GM19240 (cell line): ENCODE measurements around the gene DDX41.
A peak's percentile ranks its signal among the peaks of the same experiment; 100 is the strongest.

Experiments used
- DNase-seq: peaks from one replicate; pipeline ENCODE4 v3.0.0; 2011; ENCODE audit warnings: low spot score; ENCODE audit not compliant: insufficient read length

The DDX41 gene

DNA sequence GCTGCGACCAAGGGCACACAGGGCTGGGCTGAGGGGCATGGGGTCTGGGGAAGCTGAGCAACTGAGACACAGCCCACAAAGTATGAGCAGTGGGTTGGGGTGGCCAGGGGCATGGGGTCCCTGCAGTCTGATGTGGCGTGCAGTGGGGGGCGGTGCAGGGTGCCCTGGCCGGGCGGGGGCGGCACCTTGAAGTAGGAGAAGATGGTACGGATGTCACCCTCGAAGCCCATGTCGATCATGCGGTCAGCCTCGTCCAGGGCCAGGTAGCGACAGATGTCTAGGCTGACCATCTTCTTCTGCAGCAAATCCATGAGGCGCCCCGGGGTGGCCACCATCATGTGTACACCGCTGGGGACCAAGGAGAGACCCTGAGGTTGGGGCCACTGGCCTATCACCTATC is 3.3 kb downstream of the DDX41 start:
- no peak for DNase-seq

DNA sequence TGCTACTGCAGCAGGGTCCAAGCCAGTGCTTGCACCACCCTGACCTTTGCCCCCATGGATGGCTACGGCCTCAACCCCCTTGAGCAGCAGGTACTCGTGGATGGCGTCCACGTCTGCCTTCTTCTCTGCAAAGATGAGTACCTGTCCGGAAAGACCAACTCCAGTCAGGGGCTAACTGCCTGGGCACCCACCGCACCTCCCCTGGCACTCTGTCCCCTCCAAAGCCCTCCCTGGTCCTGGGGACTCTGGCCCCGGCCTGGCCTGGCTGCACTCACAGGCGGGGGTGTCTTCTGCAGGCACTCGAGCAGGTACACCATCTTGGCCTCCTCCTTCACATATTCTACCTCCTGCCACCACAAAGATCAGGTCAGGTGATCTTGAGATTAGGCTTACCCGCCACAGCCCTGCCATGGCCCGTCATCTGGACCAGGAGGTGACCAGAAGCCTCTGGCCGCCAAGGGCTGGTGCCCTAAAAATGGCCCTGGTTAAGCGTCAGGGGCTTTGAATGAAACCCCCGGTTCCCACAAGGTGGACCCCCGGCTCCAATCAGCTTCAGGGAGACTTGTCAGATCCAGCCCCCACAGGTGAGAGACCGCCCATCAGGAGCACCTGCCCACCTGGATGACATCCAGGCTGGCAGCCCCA is 3.9 kb downstream of the DDX41 start:
- no peak for DNase-seq

DNA sequence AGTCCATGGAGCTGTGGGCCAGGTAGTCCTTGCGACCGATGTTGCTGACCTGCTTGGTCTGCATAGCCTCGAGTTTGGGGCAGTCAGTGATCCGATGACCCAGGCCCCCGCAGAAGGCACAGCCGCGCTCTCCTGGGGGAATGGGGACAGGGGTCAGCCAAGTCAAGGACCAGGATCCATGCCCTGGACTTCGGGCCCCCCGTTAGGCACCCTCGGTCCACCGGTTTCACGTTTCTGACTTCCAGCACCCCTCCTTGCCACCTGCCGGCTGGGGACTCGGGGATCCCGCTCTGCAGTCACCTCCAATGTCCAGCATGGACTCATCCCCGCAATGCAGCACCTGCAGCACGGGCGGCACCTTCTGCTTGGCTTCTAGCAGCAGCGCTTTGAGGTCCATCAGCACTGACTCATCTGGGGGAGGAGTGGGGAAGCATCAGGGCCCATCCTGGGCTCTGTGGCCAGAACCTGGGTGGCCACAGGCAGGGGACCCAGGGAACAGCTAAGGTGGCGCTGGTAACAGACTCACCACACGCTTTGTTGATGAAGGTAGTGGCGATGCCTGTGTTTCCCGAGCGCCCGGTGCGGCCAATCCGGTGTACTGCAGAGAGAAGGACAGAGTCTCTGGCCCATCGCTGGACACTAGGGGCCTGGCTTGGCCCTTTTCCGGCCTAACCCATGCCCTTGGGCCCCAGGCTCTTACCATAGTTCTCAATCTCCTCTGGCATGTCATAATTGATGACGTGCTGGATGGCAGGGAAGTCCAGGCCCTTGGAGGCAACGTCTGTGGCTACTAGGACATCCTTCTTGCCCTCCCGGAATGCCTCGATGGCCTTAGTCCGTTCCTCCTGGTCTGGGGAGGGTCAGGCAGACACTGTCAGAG is 4.7 kb downstream of the DDX41 start:
- DNase-seq, result no peak

DNA sequence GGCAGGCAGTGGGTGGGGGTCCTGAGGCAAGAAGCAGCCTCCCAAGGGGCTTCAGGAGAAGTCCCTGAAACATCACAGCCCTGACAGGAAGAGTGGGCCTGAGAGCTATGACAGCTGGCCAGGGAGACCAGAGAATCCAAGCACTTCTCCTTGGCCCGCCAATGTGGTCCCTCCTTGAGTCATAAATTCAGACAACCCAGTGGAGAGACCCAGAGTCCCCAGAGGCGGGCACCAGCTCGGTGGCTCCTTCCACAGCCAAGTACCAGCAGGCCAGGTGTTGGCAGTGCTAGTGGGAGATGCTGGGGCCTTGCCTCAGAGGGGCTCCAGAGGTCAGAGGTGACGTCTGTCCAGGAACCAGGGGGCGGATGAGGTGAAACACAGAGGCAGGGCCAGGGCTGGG is 5.6 kb downstream of the DDX41 start:
- no peak for DNase-seq

DNA sequence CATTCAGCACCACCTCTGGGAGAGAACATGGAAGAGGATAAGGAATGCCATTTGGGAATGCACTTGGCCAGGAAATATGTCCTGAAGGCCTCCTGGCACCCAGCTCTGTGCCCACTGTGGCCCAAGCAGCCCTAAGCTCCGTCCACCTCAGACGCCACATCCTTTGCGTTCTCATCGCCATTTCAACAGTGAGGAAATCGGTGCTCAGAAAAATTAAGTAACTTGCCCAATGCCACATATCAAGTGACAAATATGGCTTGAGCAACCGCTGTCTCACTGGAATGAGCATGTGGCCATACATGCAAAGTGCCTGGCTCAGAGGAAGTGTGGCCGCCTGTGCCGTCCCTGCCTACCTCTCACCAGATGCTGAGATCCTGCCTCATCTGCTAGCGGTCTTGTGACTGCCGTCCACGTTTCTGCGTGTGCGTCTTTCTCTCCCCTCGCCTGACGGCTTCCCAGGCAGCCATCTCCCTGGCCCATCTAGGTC is 6.2 kb downstream of the DDX41 start:
- DNase-seq, result no peak

DNA sequence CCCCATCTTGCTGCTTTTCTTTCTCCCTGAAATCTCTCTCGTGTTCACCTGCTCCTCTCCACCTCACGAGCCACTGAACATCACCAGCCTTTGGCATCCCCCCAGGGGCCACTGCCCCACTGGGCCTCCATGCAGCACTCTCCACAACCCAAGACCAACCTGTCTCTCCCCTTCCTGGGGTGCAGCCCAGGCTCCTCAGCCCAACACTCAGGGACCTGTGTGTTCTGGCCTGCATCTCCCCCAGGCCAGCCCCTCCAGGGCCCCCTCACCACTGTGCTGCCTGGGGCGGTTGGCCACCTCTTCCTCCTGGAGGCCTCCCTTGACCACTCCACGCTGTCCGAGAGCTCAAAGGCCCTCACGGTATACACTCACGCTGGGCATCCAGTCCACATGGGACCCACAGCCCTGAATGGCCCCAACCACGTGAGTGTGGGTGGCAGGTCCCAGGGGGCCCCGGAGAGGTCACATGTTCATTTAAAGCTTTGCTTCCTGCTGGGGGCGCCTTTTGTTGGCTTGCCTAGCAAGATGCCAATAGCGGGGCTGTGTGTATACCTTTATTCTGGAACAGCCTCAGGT is 6.7 kb downstream of the DDX41 start:
- DNase-seq, result no peak

DNA sequence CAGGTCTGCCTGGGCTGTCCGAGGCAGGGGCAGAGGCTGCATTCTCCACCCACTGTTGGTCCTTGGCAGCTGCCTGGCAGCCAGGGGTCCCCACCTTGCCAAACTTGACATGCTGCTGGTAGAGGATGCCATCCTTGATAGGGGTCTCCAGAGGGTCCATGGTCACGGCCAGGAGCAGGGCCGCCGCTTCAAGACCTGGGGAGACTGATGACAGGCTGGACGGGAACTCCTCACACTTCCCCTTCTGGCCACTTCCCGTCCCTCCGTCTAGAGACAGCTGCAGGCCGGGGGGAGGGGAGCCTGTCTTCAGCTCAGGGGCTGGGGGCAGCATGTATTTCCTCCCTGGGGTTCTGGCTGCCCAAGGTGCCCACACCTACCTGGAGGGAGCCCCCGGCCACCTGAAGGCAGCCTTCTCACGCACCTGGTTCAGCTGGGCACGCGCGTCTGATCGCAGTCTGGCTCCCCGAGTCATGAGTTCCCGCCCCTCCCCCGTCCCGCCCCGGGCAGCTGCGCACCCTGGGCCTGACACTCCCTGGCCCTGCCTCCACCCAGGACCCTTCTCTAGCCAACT is 7.3 kb downstream of the DDX41 start, which contains the start of gene DOK3:
Gene DOK3 (minus strand): TSS at position 446 of the 571 bp plus-strand sequence. CDS start 286 bp downstream, at position 160.
- no peak for DNase-seq

DNA sequence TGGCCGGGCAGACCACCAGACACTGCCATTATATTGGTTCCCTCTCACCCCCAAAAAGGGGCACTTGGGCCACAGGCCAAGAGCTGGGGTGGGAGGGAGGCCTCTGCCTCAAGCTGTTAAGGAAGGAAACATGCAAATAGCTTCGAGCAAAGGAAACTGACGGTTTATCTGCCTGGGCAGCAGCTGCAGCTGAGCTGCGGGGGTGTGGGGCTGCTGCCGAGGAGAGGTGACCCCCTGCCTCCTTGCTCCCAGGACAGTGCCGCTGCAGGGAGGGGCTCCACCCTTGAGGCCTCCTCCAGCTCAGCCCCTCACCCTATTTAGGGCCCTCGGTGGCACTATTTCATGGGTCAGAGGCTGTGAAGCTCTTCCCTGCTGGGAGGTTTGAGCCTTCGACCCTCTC is 7.9 kb downstream of the DDX41 start:
- no peak for DNase-seq

DNA sequence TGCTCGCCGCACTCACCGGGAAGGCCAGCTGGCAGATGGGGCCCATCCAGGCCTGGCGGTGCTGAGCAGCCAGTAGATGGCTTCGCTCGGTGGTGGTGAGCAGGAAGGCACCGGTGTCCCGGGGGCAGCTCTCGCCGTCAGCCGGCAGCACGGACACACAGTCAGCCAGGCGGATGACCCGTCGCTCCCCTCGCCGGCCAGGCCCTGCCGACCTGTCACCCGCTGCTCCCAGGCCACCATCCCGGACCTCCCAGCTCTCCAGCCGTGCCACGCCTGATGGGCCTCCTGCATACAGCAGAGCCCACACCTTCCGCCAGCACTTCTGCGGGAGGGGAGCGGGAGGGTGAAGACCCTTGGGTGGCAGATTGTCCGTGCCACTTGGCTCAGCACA is 8.5 kb downstream of the DDX41 start:
- DNase-seq, result no peak

DNA sequence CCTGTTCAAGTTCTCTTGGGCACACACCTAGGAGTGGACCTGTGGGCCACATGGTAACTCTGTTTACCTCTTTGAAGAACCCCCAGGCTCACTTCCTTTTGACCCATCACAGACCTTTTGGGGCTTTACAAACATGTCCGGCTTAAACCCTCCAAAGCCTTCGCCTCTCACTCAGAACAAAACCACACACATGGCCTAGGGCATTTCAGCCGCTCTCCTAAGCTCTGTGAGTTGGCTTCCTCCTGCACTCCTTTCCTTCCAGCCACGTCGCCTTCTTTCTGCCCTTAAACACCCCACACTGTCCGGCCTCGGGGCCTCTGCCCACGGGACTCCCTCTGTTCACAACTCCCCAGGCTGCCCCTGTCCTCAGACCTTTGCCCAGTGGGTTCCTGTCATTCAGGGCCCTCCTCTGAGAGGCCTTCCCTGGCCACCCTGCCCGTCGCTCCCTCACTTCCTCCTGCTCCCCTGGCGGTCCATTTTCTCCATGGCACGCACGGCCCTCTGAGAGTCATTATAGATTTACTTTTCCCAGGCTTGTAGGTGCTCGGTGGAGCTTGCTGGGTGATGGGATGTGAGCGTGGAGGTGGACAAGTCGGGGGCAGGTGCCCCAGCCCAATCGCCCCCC is 9.1 kb downstream of the DDX41 start:
- DNase-seq, result no peak

DNA sequence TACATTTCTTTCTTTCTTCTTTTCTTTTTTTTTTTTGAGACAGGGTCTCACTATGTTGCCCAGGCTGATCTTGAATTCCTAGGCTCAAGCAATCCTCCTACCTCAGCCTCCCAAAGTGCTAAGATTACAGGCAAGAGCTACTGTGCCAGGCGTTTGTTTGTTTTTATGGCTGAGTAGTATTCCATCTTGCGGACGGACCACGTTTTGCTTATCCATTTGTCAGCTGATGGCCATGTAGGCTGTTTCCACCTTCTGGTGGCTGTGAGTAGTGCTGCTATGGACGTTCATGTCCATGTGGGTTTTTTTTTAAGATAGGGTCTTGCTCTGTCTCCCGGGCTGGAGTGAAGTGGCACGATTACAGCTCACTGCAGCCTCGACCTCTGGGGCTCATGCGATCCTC is 9.6 kb downstream of the DDX41 start:
- DNase-seq, result no peak

DNA sequence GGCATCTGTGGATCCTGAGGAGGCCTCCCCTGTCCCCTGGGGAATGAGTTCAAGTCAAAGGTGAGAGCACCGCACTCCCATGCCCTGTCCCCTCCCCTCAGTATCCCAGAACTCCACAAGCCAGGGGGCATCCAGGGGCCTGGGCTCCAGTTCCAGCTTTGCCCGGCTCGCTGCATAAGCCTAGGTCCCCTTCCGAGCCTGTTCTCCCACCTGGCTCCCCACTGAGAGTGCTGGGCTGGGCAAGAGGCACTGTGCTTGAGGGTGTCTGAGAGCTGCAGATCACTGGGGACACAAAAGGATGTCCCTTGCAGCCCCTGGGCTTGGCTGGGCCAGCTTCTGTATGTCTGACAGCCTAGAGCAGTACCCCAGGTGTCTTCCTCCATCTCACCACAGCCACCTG is 11.7 kb downstream of the DDX41 start:
- DNase-seq, result no peak

DNA sequence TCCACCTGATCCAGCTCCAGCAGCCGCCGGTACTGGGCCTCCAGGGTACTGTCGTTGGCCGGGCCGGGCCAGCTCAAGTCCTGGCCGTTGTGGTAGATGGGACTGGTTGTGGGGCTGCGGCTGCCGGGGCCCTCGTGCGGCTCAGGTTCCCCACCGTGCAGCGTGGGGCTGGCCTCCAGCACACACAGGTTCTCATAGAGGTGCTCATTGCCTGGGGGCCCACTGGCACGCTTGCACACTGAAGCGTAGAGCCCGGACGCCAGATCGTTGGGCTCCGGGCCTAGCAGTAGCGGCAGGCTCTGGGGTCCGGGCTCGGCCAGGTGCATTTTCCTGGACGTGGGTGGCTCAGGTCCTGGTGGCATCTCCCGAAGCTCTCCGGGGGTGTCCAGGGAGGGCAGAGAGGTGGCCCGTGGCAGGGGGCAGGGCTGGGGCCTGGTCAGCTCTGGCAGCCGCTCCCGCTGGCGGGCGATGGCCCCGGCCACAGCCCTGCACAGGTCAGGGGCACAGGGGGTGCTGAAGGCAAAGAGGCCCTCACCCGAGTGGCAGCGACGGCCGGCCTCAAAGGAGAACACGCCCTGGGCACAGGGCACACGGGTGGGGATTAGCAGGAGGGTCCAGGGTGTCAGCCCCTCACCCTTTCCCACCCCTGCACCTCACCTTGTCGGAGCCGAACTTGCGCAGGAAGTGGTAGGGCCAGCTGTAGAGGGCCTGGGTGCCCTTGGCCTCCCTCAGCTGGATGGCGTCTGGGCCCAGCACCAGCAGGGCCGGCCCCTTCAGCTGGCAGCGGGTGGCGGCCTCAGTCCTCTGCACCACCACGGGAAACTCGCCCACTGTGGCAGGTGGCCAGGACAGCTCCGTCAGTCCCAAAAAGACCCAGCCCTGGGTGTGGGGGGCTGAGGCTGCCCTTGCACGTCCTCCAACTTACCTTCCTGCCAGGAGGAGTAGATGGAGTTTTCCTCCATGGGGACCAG is 12.4 kb downstream of the DDX41 start:
- DNase-seq, result no peak

DNA sequence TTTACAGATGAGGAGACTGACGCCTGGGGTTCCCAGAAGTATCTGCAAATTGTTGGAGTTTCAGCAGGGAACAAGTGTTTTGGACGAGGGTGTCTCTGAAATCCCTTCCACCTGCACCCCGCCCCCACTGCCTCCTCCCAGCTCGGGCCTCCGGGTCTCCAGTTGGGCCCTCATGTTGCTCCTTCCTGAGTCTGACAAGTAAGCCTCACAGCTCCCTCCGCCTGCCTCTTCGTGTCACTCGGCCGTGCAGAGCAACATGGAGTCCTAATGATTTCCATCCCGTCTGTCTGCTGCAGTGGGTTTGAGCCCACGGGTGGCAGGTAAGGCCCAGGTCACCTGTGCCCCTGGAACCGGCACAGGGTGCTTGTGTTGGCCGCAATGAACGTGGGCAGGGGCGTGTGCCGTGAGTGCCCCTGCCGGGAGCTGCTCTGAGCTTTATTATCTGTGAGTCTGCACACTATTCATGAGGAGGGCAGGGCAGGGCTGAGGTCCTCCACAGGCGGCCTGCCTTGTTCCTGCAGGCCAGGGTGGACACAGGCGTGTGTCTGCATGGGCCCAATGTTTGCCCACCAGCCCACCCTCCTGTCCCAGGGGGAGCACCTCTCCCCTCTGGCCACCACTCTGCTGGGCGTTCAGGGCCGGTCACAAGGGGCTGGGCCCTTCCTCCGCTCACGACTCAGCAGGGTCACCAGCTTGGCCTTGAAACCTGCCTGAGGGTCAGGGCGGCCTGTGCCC is 13.2 kb downstream of the DDX41 start:
- no peak for DNase-seq

DNA sequence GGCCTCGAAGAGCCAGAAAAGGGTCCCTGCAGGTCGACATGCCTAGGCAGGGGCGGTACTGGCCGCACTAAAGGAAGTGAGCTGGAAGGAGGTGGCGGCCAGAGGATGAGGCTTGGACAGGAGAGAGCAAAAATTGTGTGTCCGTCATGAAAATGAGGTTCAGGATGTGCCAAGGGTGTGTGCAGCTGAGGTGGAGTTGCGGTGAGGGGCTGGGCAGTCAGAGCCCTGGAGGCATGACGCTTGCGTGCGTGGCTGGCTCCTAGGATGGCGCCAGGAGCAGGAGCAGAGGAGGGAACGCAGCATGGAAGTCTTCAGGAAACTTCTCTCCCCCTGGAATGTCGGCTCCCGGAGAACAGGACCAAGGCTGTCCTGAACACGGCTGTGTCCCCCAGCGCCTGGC is 13.9 kb downstream of the DDX41 start:
- no peak for DNase-seq

DNA sequence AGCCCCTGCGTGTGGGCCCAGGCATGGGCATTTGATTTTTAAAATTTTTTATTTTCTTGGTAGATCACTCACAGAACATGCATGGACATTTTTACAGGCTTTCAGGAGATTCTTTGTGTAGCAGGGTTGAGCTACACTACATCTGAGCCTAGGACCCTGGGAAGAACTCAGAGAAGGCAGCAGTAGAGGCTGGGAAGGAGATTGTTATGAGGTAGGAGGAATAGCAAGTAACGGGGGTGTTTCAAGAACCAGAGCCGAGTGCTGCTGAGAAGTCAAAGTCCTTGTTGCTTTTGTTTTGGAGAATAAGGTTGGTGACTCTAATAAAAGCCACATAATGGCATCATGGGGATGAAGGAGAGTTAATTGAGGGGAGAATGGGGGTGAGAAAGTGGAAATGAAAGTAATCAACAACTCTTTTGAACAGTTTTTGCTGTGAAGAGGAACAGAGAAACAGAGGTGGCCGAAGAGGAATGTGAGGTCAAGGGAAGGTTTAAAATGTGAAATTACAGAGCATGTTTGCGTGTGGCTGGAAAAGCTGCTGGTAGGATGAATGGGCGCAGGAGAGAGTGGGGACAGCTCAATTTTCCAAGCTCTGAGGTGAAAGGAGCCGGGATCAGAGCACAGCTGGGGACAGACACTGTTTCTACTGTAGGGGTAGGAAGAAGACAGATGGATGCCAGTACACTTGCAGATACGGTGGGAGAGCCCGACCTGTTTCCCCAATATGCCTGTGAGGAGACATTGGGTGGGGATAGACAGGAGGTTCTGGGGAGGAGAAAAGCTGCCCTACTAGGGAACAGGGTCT is 14.7 kb downstream of the DDX41 start:
- no peak for DNase-seq

DNA sequence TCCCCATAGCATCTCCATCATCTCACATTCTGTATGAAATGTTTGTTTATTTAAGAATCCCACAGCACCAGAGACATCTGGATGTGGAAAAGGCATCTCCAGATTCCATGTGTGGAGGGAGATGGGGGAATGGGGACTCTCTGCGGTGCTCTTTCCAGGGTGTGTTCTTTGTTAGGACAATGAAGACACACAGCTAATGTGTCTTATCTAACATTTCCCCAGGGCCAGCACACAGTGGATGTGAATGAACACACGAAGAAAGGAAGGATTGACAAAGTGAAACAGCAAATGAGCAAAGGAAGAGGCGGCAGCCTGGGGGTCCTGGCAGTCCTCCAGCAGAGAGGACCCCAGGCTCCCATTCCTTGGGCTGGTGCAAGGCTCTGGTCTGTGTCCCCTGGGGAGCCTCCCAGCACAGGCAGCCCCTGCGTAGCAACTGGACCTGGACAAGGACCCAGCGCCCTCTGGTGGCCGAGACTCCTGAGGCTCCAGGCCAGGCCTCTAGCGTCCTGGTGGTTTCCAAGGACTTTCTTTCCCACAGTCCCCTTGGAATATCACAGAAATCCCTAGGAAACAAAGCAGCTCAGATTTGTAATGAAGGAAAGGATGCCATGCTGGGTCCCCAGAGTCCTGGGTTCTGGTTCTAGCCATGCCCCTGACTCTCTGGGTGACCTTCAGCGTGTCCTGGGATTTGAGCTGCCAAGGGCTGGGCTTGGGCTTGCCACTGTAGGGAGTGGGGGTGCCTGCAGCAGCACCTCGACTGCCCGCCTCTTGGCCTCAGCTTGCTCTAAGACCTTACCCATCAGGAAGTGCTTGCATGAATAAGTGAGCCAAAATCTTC is 15.9 kb downstream of the DDX41 start:
- peak; percentile 80 for DNase-seq

DNA sequence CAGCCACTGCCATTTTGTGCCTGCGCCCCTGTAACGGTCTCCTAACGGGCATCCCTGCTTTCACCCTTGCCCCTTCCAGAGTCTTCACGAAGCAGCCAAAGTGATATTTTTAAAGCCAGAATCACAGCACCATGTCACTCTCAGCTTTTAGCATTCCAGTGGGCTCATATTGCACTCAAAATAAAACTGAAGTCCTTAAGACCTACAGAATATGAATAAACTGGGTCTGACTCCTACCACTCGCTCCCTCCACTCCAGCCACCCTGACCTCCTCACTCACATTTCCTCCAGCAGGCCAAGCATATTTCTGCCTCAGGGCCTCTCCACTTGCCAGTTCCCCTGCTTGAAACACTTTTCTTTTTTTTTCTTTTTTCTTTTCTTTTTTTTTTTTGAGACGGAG is 16.9 kb downstream of the DDX41 start:
- no peak for DNase-seq
